NB4 (cell line): ENCODE data around the gene KIF18A.

Experiments
- DNase-seq: peaks from one replicate; pipeline ENCODE4 v3.0.0; 2010; ENCODE audit warnings: low read depth
- H3K4me3 ChIP-seq: one replicate; pipeline ENCODE4 v1.5.1; 2011; ENCODE audit warnings: mild to moderate bottlenecking, low read depth, low read length, moderate library complexity
- CTCF ChIP-seq: IDR thresholded peaks from one replicate; pipeline ENCODE4 v1.5.1; 2012; ENCODE audit warnings: low read depth, low read length
- MYC ChIP-seq: IDR thresholded peaks from 2 replicates; pipeline ENCODE4 v1.6.1; 2011; ENCODE audit warnings: low read depth, low read length
- POLR2A ChIP-seq: IDR thresholded peaks from 2 replicates; pipeline ENCODE4 v1.6.1; 2011; ENCODE audit warnings: mild to moderate bottlenecking; ENCODE audit not compliant: insufficient read length; ENCODE audit errors: extremely low read depth
- TF ChIP-seq, protein P1 (sequence below): IDR thresholded peaks from 2 replicates; pipeline ENCODE4 v1.6.1; 2011; ENCODE audit warnings: low read depth, low read length

Gene KIF18A

GRCh38 chr11:28110108-28110820 lies 2.3 kb upstream of the KIF18A start:
- DNase-seq = peak; percentile 85
- TF ChIP-seq CTCF = no peak
- TF ChIP-seq, protein P1, sequence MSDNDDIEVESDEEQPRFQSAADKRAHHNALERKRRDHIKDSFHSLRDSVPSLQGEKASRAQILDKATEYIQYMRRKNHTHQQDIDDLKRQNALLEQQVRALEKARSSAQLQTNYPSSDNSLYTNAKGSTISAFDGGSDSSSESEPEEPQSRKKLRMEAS = peak; percentile 60
- TF ChIP-seq MYC = peak; percentile 79
- peak; percentile 60 for TF ChIP-seq POLR2A
- peak overlapping the region; percentile 88 for H3K4me3 ChIP-seq

DNA sequence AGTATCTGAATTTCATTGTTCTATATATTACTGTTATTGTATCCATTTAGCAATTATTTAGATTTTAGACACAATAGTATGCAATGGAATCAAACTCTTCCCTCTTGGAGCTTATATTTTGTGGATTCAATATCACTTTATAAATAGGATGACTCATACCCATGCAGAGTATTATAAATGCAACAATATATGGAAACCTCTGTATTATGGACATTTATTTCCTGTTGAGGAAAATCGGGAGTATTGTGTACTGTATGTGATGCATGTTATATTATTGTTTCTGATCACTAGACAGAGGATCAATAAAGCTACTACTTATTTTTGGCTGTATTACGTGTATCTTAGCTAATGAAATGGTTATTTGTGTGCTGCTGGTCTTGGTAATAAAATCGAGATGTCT lies 1.0 kb upstream of the KIF18A start:
- peak overlapping the region; percentile 88 for H3K4me3 ChIP-seq
- no peak for TF ChIP-seq CTCF
- no peak for TF ChIP-seq MYC
- no peak for TF ChIP-seq POLR2A
- TF ChIP-seq, protein P1 = no peak
- no peak for DNase-seq

GRCh38 chr11:28107191-28107749 lies 686 bp downstream of the KIF18A start:
- peak; percentile 44 for DNase-seq
- TF ChIP-seq POLR2A (no peak), MYC (no peak), CTCF (no peak)
- TF ChIP-seq, protein P1 = no peak
- peak overlapping the region; percentile 76 for H3K4me3 ChIP-seq

GRCh38 chr11:28106353-28107043 lies 1.5 kb downstream of the KIF18A start:
- TF ChIP-seq CTCF = no peak
- TF ChIP-seq POLR2A = no peak
- TF ChIP-seq, protein P1 = no peak
- TF ChIP-seq MYC = no peak
- no peak for DNase-seq
- H3K4me3 ChIP-seq = peak overlapping the region; percentile 76

- H3K4me3 ChIP-seq = peak overlapping the region; percentile 76
- no peak for DNase-seq
- TF ChIP-seq, protein P1 = no peak
- no peak for TF ChIP-seq CTCF
- TF ChIP-seq MYC = no peak
- no peak for TF ChIP-seq POLR2A
Measured at GRCh38 chr11:28105869-28106268, 2.1 kb downstream of the KIF18A start.
